Activated T-cell treated with anti-CD3 and anti-CD28 coated beads, Interleukin-2, amount 50 U/mL, for 24 hours (primary cell): Measurements from ENCODE around the gene GRK5.

Source experiments
- DNase-seq: peaks from one replicate; pipeline ENCODE4 v3.0.0-alpha.2; 2020
- H3K27ac Mint-ChIP-seq: 2 replicates; pipeline ENCODE4 v1.8.0; 2020; ENCODE audit warnings: mild to moderate bottlenecking, mixed read lengths
- H3K27me3 Mint-ChIP-seq: 2 replicates; pipeline ENCODE4 v1.8.0; 2020; ENCODE audit warnings: mixed read lengths
- H3K36me3 Mint-ChIP-seq: 2 replicates; pipeline ENCODE4 v1.8.0; 2020; ENCODE audit warnings: low read depth, mixed read lengths
- H3K4me1 Mint-ChIP-seq: 2 replicates; pipeline ENCODE4 v1.8.0; 2020; ENCODE audit warnings: low read depth, mixed read lengths
- H3K4me3 Mint-ChIP-seq: 2 replicates; pipeline ENCODE4 v1.8.0; 2020; ENCODE audit warnings: mild to moderate bottlenecking, moderate library complexity, mixed read lengths
- H3K9me3 Mint-ChIP-seq: 2 replicates; pipeline ENCODE4 v1.8.0; 2020; ENCODE audit warnings: mixed read lengths

Gene GRK5

DNA sequence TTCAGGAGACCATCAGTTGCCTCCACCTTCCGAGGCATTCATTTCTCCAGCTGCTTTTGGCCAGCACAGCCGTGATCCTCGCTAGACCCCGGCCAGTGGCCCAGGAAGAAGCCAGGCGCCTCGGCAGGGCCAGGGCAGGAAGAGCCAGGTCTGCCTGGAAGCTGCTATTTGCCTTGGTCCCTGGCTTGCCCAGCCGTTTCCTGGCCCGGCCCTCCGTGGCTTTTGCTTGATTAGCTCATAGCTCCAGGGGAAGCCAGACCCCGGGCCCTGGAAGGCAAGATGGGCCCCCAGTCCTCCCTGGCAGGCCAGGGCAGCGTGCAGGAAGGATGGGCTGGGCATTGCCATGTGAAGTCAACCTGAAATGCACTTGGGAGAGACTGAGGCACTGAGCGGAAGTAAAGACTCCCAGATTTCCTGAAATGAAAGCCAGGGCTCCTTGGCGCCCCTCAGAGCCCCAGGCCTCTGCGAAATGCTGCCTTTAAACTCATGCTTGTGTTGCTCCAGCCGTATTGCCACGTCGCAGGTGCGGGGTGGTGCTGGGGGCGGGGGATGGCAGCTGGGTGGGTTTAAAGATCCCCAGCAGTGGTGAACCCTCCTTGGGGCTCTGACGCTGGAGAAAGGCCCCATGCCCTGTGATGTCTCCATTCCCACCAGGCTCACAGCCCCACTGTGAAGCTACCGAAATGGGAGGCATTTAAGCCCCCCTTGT lies 160.6 kb downstream of the GRK5 start:
- Mint-ChIP-seq H3K27me3 (no peaks in the 10 kb centered on the region), H3K4me1 (peaks cover 28% of the 10 kb centered on the region), H3K9me3 (no peaks in the 10 kb centered on the region), H3K27ac (no peak overlapping the region), H3K36me3 (peaks cover 4% of the 10 kb centered on the region), H3K4me3 (no peak overlapping the region)
- no peak for DNase-seq

DNA sequence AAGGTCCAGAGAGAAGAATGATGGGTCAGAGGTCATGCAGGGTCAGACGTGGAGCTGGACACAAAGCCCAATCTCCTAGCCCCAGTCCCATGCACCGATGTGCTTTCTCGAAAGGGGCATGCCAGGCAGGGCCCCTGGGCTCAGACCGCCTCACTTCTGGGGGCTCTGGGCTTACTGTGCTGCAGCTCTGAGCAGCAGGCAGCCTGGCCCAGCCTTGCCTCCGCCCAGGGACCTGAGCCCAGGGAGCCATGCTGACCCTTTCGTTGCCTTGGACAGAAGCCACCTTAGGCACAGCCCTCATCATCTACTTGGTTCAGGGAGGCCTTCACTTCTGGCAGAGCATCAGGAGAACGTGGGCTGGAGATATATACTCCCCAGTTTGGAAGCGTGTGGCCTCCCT lies 161.2 kb downstream of the GRK5 start:
- Mint-ChIP-seq H3K9me3 (no peaks in the 10 kb centered on the region), H3K4me3 (no peak overlapping the region), H3K27me3 (no peaks in the 10 kb centered on the region), H3K4me1 (peaks cover 34% of the 10 kb centered on the region), H3K27ac (no peak overlapping the region), H3K36me3 (peaks cover 4% of the 10 kb centered on the region)
- no peak for DNase-seq

- no peak overlapping the region for H3K27ac Mint-ChIP-seq
- no peak overlapping the region for H3K4me3 Mint-ChIP-seq
- H3K27me3 Mint-ChIP-seq = no peaks in the 10 kb centered on the region
- H3K4me1 Mint-ChIP-seq = peaks cover 37% of the 10 kb centered on the region
- DNase-seq = no peak
- no peaks in the 10 kb centered on the region for H3K9me3 Mint-ChIP-seq
- H3K36me3 Mint-ChIP-seq = peaks cover 4% of the 10 kb centered on the region
These were observed 161.9 kb downstream of the GRK5 start for GRCh38 chr10:119368991-119369869.

- peaks cover 4% of the 10 kb centered on the region for H3K36me3 Mint-ChIP-seq
- peaks cover 37% of the 10 kb centered on the region for H3K4me1 Mint-ChIP-seq
- H3K4me3 Mint-ChIP-seq = no peak overlapping the region
- no peaks in the 10 kb centered on the region for H3K9me3 Mint-ChIP-seq
- no peaks in the 10 kb centered on the region for H3K27me3 Mint-ChIP-seq
- DNase-seq = no peak
- peak overlapping the region; percentile 60 for H3K27ac Mint-ChIP-seq
These were observed 162.9 kb downstream of the GRK5 start for GRCh38 chr10:119370111-119370741.

GRCh38 chr10:119370972-119371703 lies 163.8 kb downstream of the GRK5 start:
- Mint-ChIP-seq H3K4me3 (no peak overlapping the region), H3K27ac (no peak overlapping the region), H3K36me3 (no peaks in the 10 kb centered on the region), H3K9me3 (no peaks in the 10 kb centered on the region), H3K4me1 (peaks cover 37% of the 10 kb centered on the region), H3K27me3 (no peaks in the 10 kb centered on the region)
- DNase-seq = no peak

DNA sequence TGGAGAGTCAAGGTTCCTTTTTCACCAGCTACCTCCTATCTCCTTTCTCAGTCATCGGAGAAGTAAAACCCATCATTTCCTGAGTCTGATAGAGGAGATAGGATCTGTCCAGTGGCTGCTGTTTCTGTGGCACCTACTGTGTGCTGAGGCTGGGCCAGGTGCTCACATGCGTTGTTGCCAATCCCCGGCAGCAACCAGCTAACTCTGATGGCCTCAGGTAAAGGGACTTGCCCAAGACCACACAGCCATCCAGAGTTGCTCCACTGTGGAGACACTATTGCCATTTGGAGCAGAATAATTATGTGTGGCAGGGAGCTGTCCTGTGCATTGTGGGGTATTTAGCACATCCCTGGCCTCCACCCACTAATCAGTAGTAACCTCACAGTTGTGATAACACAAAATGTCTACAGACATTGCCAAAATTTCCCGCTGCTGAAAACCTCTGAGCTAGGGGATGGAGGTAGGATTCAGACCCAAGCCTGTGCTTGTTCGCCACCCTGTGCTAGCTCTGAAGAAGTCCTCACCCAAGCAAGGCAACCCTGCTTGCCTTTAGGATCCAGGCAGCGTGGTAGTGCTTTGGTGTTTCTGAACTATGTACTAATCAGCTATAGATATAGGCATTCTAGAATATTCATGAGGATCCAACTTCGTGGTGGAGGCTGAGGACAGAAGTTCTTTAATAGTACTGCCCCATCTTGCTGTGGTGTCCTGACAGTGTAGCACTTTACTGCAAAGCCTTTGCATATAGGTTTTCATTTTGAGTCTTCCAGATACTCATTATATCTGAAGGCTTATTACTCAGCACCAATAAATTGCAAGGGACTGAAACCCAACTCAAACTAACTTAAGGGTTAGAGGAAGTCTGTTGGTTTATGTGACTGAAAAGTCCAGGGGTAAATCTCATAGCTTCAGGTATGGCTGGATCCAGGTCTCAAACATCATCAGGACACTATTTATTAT lies 164.6 kb downstream of the GRK5 start:
- peak overlapping the region; percentile 48 for H3K27ac Mint-ChIP-seq
- H3K4me3 Mint-ChIP-seq = no peak overlapping the region
- no peaks in the 10 kb centered on the region for H3K9me3 Mint-ChIP-seq
- no peaks in the 10 kb centered on the region for H3K27me3 Mint-ChIP-seq
- H3K4me1 Mint-ChIP-seq = peaks cover 39% of the 10 kb centered on the region
- no peak for DNase-seq
- no peaks in the 10 kb centered on the region for H3K36me3 Mint-ChIP-seq

DNA sequence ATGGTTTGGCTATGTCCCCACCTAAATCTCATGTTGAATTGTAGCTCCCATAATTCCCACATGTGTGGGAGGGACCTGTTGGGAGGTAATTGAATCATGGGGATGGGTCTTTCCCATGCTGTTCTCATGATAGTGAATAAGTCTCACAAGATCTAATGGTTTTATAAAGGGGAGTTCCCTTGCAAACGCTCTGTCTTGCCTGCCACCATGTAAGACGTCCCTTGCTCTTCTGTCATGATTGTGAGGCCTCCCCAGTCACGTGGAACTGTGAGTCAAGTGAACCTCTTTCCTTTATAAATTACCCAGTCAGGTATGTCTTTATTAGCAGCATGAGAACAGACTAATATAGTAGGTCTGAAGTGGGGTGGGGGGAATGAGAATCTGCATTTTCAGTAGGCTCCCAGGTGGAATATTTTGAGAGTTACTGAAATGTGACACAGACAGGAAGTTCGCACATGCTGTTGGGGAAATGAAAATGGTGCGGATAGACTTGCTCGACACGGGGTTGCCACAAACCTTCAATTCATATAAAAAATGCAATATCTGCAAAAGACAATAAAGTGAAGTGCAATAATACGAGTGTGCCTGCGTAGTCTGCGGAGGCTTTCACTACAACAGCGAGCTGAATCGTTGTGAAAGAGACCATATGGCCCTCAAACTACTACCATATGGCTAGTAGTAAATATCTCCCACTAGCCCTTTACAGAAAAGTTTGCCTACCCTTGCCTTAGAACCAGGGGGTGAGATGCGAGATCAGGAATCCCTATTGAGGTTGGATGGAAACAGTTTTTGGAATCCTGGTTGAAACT lies 166.1 kb downstream of the GRK5 start:
- Mint-ChIP-seq H3K27me3 (no peaks in the 10 kb centered on the region), H3K36me3 (no peaks in the 10 kb centered on the region), H3K4me3 (no peak overlapping the region), H3K4me1 (peaks cover 39% of the 10 kb centered on the region), H3K9me3 (no peaks in the 10 kb centered on the region), H3K27ac (no peak overlapping the region)
- no peak for DNase-seq

GRCh38 chr10:119374236-119374635 lies 166.9 kb downstream of the GRK5 start:
- H3K9me3 Mint-ChIP-seq = no peaks in the 10 kb centered on the region

DNA sequence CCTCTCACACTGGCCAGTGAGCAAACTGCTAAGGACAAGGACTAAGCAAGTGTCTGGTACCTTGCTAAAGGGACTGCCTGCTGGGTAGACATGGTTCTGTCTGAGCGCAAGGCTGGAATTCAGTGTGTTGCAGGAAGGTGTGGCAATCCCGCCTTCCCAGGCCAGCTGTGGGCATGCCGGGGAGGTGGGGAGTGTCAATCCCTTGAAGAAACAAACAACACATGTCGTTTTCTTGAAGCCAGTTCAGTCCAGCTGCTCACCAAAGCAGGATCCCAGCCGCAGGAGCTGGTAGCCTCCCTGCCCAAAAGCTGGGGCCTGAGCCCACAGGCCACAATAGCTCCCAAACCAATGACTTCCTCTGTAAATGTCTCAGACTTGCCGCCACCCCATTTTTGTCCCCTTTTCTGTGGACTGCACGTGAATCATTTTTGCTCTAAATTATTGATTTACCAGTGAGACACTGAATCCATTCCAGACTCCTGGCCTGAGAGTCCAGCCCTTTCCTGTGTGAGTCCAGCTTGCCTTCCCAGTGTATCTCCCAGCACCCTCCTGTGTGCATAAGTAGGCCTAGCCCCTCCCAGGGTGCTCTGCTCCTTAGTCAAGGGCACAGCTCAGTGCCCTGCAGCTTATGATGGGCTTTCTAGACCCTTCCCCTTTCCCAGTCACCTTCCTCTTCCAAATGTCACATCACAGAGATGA lies 168.4 kb downstream of the GRK5 start:
- no peak for DNase-seq
- H3K27me3 Mint-ChIP-seq = no peaks in the 10 kb centered on the region
- no peak overlapping the region for H3K27ac Mint-ChIP-seq
- H3K4me1 Mint-ChIP-seq = peaks cover 27% of the 10 kb centered on the region
- H3K36me3 Mint-ChIP-seq = peaks cover 6% of the 10 kb centered on the region
- no peaks in the 10 kb centered on the region for H3K9me3 Mint-ChIP-seq
- H3K4me3 Mint-ChIP-seq = no peak overlapping the region

More at GRCh38 chr10:119374236-119374635, 166.9 kb downstream of the GRK5 start:
- H3K36me3 Mint-ChIP-seq = no peaks in the 10 kb centered on the region
- DNase-seq = no peak
- no peak overlapping the region for H3K4me3 Mint-ChIP-seq
- peaks cover 36% of the 10 kb centered on the region for H3K4me1 Mint-ChIP-seq
- no peaks in the 10 kb centered on the region for H3K27me3 Mint-ChIP-seq
- H3K27ac Mint-ChIP-seq = peak overlapping the region; percentile 0

- Mint-ChIP-seq H3K4me3 (no peak overlapping the region), H3K27ac (no peak overlapping the region), H3K9me3 (no peaks in the 10 kb centered on the region), H3K27me3 (no peaks in the 10 kb centered on the region), H3K36me3 (peaks cover 18% of the 10 kb centered on the region), H3K4me1 (peaks cover 16% of the 10 kb centered on the region)
- no peak for DNase-seq
These were observed 170.1 kb downstream of the GRK5 start for GRCh38 chr10:119377451-119377957.

- Mint-ChIP-seq H3K4me1 (peaks cover 10% of the 10 kb centered on the region), H3K27me3 (no peaks in the 10 kb centered on the region), H3K4me3 (no peak overlapping the region), H3K27ac (no peak overlapping the region), H3K36me3 (peaks cover 23% of the 10 kb centered on the region), H3K9me3 (no peaks in the 10 kb centered on the region)
- no peak for DNase-seq
These were observed 170.8 kb downstream of the GRK5 start for GRCh38 chr10:119377958-119378736.

GRCh38 chr10:119378737-119379067 lies 171.3 kb downstream of the GRK5 start:
- Mint-ChIP-seq H3K4me3 (no peak overlapping the region), H3K27ac (no peak overlapping the region), H3K9me3 (no peaks in the 10 kb centered on the region), H3K27me3 (no peaks in the 10 kb centered on the region), H3K4me1 (peaks cover 10% of the 10 kb centered on the region), H3K36me3 (peaks cover 26% of the 10 kb centered on the region)
- no peak for DNase-seq
